Stimulated activated CD8-positive, alpha-beta memory T cell treated with anti-CD3 and anti-CD28 coated beads, Interleukin-7, amount 100 ng/mL, for 4 hours (primary cell): Measurements from ENCODE around the gene C2CD2L.
"Not testable (repeated sequence)": the region's sequence is repeated elsewhere in the genome, so short reads cannot be mapped to it uniquely, and the experiment has no call there.

Experiments
- DNase-seq, 2 donors: peaks; one replicate each; pipeline ENCODE4 v3.0.0-alpha.2; 2020; ENCODE audit warnings: low read depth in 2 of 2

Gene C2CD2L

DNA sequence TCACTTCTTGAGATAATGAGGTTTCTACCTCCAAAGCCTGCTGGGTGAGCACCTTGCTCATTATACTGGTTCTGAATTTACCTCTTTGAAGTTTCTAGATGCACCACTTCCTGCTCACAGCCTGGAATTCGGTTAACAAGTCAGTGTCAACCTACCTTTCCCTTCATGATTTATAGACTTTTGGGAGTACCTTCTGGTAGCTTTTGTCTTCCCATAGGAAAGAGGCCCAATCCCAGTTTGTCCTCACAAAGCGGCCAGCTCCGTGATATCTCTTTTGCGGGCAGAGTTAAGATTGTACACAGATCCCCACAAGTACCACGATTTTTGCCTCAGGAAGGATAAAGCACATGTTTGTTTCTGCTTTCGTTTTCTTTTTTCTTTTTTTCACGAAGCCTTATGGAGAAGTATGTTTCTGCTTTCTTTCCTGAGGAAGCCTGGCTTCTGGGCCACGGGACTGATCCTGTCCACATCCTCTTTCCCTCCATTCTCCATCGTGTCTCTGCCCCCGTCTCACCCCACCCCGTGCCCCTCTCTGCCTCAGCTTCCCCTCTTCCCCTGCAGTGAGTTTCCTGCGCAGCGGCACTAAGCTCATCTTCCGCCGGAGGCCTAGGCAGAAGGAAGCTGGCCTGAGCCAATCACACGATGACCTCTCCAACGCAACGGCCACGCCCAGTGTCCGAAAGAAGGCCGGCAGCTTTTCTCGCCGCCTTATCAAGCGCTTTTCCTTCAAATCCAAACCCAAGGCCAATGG lies 8.5 kb downstream of the C2CD2L start:
- DNase-seq, result no peak

DNA sequence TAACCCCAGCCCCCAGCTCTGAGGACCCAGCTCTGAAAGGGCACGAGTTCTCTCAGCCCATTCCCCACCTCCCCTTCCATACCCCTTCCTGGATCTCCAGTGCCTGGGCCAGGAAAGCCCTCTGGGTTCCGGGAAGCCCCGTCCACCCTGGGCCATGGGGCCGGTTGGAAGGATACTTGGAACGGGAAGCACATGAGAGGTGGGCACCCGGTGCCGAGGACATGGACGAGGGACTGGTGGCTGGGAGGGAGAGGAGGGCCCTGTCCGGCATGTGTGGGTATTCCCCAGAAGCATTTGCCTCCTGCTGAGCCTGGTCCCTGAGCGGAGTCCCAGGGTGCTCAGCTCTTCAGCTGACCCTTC lies 9.1 kb downstream of the C2CD2L start:
- no peak for DNase-seq

DNA sequence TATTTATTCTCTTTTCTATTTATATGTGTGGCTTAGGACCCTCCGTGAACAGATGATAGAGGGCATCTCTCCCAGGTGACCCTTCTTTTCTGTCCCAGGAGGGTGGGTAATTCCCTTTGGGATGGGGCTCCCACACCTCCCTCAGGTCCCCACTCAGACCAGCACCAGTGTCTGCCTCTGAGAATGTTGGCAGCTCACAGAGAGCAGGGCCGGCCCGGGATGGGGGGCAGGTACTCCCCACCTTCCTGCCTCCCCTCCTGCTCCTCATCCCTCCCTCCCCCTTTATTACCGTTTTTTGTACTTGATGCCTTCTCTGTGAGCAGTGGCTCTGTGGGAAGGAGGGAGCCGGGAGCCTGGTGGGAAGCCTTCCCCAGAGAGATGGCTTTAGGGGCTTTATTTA lies 9.5 kb downstream of the C2CD2L start:
- no peak for DNase-seq

DNA sequence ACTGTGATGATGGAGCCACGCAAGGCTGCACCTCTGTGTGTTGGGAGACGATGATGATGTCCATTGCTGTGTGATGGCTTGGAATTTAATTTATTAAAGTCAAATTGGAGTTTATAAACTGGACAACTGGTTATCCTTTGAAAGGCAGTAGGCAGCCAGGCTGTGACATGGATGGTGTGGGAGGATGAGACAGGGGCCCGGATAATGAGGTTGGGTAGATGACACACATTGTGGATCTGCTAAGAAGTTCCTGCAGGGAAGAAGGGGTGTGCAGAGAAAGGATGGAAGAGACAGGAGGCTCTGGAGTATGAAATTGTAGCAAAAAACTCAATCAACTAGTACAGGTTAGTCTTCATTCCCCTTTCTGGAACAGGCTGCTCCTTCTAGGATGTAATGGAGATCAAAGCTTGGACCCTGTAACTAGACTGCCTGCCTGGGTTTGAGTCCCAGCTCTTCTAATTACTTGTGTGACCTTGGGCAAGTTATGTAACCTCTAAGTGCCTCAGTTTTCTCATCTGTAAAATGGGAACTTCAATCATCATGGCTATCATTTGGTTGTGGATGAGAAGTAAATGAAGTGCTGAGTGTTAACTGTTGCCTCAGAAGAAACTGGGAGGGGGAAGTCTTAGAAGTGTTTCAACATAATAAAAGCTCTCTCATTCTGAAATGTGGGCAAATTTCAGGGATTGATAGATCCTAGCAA lies 10.0 kb downstream of the C2CD2L start:
- no peak for DNase-seq

DNA sequence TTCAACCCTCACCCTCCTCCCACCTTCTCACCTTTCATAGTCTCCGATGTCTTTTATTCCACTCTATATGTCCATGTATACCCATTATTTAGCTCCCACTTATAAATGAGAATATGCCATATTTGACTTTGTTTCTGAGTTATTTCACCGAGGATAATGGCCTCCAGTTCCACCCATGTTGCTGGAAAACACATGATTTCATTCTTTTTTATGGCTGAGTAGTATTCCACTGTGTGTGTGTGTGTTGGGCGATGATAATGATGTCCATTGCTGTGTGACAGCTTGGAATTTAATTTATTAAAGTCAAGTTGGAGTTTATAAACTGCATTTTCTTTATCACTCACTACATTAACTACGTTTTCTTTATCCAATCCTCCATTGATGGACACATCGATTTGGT lies 11.1 kb downstream of the C2CD2L start:
- no peak for DNase-seq

DNA sequence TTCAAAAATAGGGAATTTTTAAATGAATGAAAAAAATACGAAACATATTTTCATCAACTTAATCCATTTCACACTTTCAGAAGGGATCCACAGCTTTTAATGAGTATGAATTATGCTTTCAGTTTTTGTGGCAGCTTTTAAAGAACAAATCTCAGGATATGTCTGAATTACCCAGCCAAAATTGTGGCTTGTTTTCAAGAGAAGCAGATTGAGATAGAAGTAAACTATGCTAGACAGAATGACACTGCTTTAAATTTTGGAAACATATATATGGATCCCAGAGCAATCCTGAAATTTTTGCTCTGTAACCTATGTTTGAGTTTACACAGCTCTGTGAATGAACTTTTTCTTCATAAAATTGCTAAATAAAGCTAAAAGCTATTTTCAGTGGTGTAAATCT lies 11.8 kb downstream of the C2CD2L start:
- no peak for DNase-seq

DNA sequence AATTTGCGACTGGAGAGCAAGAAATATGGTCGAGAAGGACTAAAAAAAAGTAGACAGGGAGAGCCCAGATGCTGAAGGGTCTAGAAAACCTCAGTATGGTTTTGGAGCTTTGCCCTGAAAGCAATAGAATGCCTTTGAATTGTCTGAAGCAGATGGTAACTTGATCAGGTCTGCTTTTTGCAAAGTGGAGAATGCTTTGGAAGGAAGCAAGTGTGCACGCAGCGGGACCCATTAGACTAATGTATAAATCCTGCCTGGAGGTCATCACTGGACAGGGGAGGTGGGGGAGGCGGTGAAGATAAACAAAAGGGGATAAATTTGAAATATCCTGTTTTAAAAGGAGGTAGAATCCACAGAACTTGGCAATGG lies 13.5 kb downstream of the C2CD2L start:
- no peak for DNase-seq

DNA sequence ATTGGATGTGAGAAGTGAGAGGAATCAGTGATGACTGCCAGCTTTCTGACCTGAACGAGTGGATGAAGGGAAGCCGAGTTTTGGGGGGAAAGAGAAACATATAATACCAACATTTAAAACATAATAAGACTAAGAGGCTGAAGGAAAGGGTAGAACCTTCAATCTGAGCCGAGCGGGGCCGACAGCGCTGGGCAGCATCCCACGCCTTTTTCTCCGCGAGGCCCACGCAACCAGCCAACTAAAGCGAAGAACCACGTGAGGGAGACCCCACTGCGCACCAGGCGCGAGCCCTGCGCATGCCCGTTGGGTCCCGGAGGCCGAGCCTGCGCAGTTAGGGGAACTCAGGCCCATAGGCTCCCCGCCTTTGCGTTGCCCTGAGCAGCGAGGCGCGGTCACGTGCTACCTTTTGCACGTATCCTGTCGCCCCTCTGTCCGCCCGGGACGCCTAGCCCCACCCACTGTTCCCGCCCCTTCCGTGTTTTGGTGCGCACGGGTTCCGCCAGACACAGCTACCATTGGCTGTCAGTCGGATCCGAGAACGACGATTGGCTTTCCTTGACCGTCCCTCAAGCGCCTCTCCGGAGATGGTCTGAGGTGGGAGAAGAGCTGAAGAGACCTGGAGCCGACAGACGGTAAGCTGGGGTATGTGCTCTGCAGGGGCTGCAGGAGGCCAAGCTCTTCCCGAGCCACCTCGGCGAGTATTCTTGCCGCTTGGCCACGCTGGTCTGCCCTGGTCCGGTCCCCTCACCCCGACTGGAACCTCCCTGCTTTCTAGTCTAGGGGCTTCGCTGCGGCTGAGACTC lies 14.1 kb downstream of the C2CD2L start, which contains the start of gene HINFP:
Gene HINFP (plus strand): TSS at position 573 of the 803 bp plus-strand sequence. CDS start 5,365 bp downstream, outside the sequence.
- DNase-seq, result peak; percentile 100

DNA sequence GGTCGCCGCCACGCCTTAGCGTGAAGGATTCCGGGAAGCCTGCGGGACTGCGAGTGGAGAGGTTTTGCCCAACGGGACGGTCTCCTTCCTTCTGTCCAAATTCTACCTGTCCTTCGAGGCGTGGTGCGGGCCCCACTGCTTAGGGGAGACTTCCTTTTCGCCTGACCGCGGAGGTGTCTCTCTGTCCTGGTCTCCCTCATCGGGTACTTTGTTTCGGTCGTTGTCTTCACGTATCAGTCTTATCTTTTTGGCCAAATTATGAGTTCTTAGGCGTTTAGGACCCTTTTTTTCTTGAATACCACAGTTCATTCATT lies 14.6 kb downstream of the C2CD2L start:
- no peak for DNase-seq

DNA sequence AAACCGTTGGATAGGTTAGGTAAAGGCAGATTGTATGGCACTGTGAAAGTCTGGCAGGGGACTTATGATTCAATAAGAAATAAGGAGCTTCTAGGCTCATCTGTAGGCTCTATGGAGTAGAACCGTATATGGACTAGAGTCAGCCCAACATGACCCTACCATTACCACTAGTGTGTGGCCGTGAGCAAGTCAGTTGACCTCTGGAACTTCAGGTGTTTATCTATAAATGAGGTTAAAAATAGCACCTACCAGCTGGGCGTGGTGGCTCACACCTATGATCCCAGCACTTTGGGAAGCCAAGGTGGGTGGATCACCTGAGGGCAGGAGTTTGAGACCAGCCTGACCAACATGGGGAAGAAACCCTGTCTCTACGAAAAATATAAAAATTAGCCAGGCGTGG lies 18.7 kb downstream of the C2CD2L start:
- no peak for DNase-seq

DNA sequence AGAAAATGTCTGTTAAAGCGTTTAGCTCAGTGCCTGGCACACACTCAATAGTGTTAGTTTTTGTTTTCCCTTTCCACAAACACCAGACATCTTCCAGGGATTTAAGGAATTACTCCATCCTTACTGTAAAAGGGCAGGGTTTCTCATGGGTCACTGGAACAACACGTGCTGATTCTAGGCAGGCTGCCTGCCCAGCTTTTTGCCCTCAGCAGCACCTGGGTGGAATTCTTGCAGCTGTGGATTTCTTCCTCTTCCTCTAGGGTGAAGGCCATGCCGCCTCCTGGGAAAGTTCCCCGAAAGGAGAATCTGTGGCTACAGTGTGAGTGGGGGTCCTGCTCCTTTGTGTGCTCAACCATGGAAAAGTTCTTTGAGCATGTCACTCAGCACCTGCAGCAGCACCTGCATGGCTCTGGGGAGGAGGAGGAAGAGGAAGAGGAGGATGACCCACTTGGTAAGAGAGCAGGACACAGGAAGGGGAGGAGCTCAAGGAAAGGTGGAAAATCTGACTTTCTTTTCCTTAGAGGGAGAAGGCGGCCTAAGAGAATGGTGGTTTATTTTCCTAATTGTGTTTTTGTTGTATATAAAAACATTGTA lies 19.6 kb downstream of the C2CD2L start:
- DNase-seq, result no peak

DNA sequence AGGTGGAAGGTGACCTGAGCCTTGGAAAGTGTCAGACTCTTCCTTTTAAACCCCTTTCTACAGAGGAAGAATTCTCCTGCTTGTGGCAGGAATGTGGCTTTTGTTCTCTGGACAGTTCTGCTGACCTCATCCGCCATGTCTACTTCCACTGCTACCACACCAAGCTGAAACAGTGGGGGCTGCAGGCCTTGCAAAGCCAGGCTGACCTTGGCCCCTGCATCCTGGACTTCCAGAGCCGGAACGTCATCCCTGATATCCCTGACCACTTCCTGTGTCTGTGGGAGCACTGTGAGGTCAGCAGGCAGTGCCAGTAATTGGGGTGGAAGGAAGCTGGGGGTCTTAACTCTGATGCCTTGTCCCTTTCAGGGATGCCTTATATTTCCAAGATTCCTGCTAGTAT lies 23.5 kb downstream of the C2CD2L start:
- DNase-seq, result no peak

DNA sequence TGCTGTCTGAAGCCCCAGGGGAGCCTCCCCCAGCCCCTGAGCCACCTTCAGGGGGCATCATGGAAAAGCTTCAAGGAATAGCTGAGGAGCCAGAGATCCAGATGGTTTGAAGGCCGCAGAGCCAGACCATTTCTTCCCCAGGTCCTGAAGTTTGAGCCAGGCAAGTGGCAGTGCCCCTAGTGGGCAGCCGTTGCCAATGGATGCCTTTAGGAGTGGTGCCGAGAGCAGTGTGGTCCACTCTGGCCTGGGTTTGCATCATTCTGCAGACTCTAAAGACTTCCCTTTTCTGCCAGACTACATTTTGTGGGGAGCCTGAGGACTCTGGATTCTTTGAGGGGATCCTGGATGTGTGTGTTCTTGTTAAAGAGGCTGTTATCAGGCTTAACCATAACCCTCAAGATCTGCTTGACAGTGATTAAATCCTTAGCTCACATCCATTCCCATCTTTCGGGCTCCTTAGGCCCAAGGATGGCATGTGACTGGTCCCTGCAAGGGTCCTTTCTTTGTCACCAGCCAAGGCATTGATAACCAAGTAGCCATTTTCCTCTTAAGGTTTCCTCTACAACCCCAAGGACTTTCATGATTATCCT lies 27.3 kb downstream of the C2CD2L start:
- no peak for DNase-seq

DNA sequence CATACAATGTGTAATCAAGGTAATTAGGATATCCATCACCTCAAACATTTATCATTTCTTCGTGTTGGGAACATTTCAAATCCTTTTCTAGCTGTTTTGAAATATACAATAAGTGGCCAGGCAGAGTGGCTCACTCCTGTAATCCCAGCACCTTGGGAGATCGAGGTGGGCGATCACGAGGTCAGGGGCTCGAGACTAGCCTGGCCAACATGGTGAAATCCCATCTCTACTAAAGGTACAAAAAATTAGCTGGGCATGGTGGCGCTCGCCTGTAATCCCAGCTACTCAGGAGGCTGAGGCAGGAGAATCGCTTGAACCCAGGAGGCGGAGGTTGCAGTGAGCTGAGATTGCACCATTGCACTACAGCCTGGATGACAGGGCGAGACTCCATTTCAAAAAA lies 32.1 kb downstream of the C2CD2L start:
- not testable (repeated sequence) for DNase-seq

DNA sequence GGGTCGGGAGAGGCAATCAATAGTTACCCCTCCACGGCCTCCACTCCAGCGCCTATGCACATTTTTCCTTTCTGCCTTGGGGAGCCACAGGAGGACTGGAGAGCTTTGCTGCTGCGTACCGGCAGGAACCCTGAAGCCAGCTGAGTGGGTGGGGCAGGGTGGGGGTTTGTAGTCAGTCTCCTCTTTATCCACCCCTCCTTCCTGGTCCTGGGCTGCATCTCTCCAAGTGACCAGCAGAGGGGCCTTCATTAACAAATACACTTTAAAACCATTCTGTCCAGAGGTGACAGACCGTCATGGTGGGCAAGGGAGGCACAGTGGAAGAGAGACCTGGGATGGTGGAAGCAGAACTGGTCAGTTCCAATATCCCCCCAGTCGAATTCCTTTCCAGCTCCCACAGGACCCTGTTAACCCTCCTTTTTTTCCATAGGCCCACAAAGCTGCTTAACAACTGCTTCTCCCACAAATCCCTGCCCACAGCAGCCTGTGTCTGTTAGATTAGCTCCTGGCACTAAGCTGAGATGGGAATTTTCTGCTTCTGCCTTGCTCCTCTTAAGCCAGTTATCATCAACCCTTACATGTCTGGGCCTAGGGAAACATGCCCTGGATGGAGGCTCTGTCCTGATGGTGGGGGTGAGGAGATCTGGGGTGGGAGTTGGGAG lies 37.8 kb downstream of the C2CD2L start:
- DNase-seq, result no peak

DNA sequence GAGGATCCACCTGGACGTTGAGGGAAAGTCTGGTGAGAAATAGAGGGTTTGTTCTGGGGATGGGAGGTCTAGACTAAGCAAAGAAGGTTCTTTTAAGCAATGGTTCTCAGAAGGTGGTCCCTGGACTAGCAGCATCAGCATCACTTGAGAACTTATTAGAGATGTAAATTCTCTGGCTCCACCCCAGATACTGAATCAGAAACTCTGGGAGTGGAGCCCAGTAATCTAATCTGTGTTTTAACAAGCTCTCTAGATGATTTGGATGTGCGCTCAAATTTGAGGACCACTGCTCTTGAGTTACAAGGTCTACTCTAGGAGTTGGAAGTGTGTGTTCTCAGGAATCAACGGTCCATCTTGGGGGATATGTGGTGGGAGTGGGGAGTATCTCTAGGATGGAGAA lies 38.4 kb downstream of the C2CD2L start:
- DNase-seq, result no peak

DNA sequence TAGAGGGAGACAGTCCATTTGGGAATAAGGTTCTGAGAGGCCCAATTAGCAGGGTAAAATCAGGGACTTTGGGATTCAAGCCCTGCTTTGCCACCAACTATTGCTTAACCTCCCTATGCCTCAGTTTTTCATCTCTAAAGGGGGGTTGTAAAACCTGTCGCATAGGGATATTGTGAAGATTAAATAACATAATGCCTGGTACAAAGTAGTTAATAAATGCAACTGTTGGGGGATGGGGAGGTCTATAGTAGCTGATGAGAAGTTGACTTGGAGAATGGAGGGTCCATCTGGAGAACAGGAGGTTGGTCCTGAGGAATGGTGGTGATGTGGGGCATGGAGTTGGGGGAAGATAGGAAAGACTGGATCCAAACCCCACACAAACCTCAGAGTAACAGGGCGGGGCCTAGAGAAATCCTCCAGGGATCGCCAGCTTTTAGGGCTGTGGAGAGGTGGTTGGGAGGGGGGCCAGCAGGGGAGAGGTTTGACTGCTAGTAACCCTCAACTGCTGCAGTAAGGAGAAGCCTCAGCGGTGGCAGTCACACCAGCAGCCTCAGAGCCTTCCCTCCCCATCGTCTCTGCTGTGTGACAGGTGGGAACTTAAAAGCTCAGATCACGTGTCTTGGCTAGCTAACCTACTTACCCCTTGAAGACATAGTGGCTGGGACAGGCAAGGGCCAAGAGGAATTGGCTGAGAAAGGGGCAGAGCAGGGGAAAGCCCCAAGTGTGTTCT lies 40.6 kb downstream of the C2CD2L start:
- DNase-seq, result no peak

DNA sequence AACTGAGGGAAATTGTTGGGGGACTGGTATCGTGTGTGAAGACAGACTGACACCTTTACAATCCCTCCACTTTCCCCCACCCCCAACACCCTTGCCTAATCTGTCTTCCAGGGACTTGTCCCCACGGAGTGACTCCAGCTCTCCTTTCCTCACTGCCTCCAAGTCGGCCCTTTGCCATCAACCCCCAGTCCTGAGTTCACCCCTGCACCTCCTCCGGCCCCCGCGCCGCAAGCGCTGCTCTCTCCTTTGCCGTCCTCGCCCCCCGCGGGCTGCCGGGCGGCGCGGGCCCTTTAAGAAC lies 41.5 kb downstream of the C2CD2L start:
- no peak for DNase-seq

DNA sequence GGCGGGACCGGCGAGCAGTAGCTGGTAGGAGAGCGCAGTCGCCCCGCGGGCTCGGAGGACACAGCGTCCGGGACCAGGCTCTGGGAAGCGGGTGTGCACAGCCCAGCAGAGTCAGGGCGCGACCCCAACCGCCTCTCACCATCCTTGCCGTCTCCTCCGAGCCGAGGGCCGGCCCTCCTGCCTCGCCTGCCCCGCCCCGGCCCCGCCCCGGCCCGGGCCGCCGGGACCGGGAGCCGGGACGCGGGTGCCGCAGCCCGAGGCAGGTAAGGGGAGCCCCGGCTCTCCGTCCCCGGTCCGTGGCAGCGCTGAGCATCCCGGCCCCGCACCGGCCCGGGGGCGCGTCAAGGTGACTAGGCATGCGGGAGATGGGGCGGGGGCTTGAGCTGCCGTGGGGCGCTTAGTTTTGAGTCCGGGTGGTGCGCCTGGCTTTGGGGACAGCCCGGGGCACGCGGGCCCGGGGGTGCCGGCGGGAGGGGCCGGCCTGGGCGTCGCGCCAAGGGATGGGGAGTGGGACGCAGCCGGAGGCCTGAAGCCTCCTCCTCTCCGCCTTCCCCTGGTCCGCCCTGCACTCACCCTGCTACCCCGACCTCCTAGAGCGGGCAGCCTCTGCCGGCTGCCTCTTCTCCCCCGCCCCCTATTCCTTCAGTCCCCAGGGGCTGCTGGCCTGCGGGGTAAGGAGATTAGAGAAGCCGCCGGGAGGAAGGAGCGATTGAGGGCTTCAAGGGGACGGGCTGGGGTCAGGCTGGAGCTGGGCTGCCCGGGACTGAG lies 42.1 kb downstream of the C2CD2L start, which contains the start of gene ABCG4:
Gene ABCG4 (plus strand): TSS at position 35 of the 768 bp plus-strand sequence. CDS start 914 bp downstream, outside the sequence.
- DNase-seq, result no peak

DNA sequence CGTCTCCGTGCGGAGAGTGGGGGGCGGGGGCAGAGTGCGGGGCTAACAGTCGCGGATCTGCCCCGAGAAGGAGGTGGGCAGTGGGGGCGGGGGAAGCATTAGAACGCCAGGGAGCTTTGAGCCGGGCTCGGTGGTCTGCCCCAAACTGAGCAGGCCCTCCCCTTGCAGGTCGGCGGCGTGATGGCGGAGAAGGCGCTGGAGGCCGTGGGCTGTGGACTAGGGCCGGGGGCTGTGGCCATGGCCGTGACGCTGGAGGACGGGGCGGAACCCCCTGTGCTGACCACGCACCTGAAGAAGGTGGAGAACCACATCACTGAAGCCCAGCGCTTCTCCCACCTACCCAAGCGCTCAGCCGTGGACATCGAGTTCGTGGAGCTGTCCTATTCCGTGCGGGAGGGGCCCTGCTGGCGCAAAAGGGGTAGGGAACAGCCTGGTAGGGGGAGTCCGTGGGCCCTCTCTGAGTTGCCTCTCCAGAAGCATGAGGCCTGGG lies 42.7 kb downstream of the C2CD2L start:
- no peak for DNase-seq
